Mucosa of descending colon (tissue), 3 donors: Measurements from ENCODE around the gene PRR16. TPM values are rescaled to one million over a fixed set of nuclear protein-coding genes. Genes with fewer than 3 reads are reported as not detected.

Experiments
- ATAC-seq: fragments of 200-7000 bp; cut with Tn5 transposase; one replicate; pipeline ENCODE4 v1.9.1; 2020; ENCODE audit warnings: mild to moderate bottlenecking, moderate library complexity
- DNase-seq, 3 donors: peaks; one replicate each; pipeline ENCODE4 v3.0.0-alpha.2; 2020
- H3K36me3 ChIP-seq: fragments of 200-600 bp; one replicate; pipeline ENCODE4 v1.8.0; 2021; ENCODE audit warnings: low read depth, mild to moderate bottlenecking
- H3K4me1 ChIP-seq: fragments of 200-600 bp; one replicate; pipeline ENCODE4 v1.8.0; 2021; ENCODE audit warnings: low read depth, mild to moderate bottlenecking
- H3K4me3 ChIP-seq: fragments of 200-600 bp; one replicate; pipeline ENCODE4 v1.8.0; 2021; ENCODE audit warnings: mild to moderate bottlenecking
- H3K9me3 ChIP-seq: fragments of 200-600 bp; one replicate; pipeline ENCODE4 v1.8.0; 2021; ENCODE audit warnings: mild to moderate bottlenecking
- CTCF ChIP-seq: fragments of 200-600 bp; IDR thresholded peaks from one replicate; pipeline ENCODE4 v1.8.0; 2022; ENCODE audit warnings: antibody characterized with exemption, mild to moderate bottlenecking
- intact Hi-C, 2 donors: fragments of 100-400 bp; cut with DNase I in 1 of 2; cut with micrococcal nuclease in 1 of 2; formaldehyde crosslinking; loops; one replicate each; pipeline versions ENCODE4 v1.11.0 to v1.11.1; 2022; cut with DNase I, micrococcal nuclease
- total RNA-seq, 3 donors: library from RNA; stranded (reverse); fragmentation: NEBNext Ultra II Directional in 2 of 3; extraction: Animal tissue kit (Norgen Biotek cat#: 25700) in 2 of 3; gene quantifications; one replicate each; pipeline versions ENCODE4 v1.2.1 to v1.2.4, GENCODE V29; 2021 to 2023
- donor health status: DM: no; HTN: no; CAD: no; lungs with moderate emphysema.
- donor health status: DM: no; HTN: no; CAD: no.
- donor health status: DM: no; HTN: yes; CAD: no.

PRR16 gene
- total RNA-seq, 3 donors from 2014 or later: 0.69 to 2.9 (median 1.9) TPM

DNA sequence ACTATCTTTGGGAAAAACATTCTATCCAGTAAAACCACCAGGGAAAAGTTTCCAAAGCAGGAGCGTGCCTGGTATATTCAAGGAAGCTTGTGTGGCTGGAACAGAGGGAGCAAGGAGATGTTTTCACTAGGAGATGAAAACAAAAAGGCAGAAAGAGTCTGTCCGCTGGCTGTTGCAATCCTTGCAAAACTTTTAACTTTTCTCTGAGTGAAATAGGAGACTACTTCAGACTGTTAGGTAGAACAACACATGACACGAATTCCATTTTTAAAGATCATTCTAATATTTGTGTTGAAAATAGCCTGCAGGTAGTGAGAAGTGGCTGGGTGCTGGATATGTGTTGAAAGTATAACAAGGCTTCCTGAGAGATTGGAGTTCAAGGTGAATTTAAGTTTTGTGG lies 69.5 kb downstream of the PRR16 start:
- ATAC-seq: no peak
- no peak overlapping the region for H3K4me3 ChIP-seq
- H3K9me3 ChIP-seq: no peaks in the 10 kb centered on the region
- H3K36me3 ChIP-seq: no peaks in the 10 kb centered on the region
- intact Hi-C loops: no loop called here
- no peak for DNase-seq
- H3K4me1 ChIP-seq: no peaks in the 10 kb centered on the region
- no peak for TF ChIP-seq CTCF

DNA sequence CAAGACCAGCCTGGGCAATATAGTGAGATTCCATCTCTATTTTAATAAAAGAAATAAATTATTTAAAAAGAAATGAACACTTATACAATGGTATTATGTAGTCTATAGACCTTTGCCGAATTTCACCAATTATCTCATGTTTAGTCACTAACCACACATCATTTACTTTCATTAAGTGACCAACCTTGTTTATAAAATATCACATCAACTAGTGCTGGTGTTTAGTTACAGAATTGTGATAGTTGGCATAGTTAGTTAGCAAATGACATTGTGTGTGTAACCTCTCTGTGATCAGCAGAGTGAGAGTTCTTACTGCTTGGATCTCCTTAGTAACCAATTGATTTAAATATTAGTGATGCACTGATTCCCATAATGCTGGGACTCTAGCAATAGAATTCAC lies 71.8 kb downstream of the PRR16 start:
- Histone ChIP-seq H3K4me3 (no peak overlapping the region), H3K4me1 (no peaks in the 10 kb centered on the region), H3K36me3 (no peaks in the 10 kb centered on the region), H3K9me3 (no peaks in the 10 kb centered on the region)
- ATAC-seq (no peak), DNase-seq (no peak)
- no peak for TF ChIP-seq CTCF
- intact Hi-C loops: no loop called here

- Histone ChIP-seq H3K4me3 (no peak overlapping the region), H3K9me3 (no peaks in the 10 kb centered on the region), H3K4me1 (no peaks in the 10 kb centered on the region), H3K36me3 (no peaks in the 10 kb centered on the region)
- TF ChIP-seq CTCF: no peak
- DNase-seq (no peak), ATAC-seq (no peak)
- intact Hi-C loops: no loop called here
These were observed 74.0 kb downstream of the PRR16 start for GRCh38 chr5:120538149-120538548.

GRCh38 chr5:120538644-120539043 lies 74.5 kb downstream of the PRR16 start:
- no peak for DNase-seq
- Histone ChIP-seq H3K36me3 (no peaks in the 10 kb centered on the region), H3K4me1 (no peaks in the 10 kb centered on the region), H3K4me3 (no peak overlapping the region), H3K9me3 (no peaks in the 10 kb centered on the region)
- intact Hi-C loops: no loop called here
- no peak for ATAC-seq
- no peak for TF ChIP-seq CTCF

DNA sequence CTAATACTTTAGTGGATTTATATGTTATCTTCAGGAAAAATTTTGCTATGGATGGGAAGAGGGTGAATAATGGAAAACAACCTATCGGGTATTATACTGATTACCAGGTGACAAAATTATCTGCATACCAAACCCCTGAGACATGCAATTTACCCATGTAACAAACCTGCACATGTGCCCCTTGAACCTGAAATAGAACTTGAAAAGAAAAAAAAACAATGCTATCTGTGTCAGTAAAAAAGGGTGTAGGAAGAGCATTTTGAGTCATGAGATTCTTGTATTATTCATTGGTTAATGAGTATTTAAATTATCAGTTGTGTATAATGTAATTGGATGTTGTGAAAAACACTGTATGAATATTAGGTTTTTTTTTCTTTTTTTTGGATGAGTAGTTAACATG lies 75.4 kb downstream of the PRR16 start:
- Histone ChIP-seq H3K4me3 (no peak overlapping the region), H3K9me3 (no peaks in the 10 kb centered on the region), H3K4me1 (no peaks in the 10 kb centered on the region), H3K36me3 (no peaks in the 10 kb centered on the region)
- ATAC-seq (no peak), DNase-seq (no peak)
- no peak for TF ChIP-seq CTCF
- intact Hi-C loops: no loop called here

DNA sequence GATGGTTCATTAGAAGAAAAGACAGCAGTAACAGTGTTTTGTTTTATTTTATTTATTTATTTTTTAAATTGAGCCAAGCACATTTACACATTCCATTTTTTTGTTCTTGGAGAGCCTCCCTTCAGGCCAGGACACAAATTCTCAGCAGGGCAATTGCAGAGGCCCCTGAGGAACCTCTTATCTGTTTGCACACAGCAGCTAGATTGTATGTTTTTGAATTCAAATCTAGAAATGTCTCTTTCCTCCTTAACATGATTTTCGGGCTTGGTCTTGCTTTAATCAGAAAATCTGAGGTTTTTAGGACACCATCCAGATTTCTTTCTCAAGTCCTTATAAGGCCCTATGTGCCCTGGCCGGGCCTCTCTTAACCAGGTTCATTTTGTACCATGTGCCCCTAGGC lies 76.0 kb downstream of the PRR16 start:
- no peaks in the 10 kb centered on the region for H3K36me3 ChIP-seq
- DNase-seq (no peak), ATAC-seq (no peak)
- intact Hi-C loops: no loop called here
- no peak for TF ChIP-seq CTCF
- H3K4me1 ChIP-seq: no peaks in the 10 kb centered on the region
- H3K4me3 ChIP-seq: no peak overlapping the region
- H3K9me3 ChIP-seq: no peaks in the 10 kb centered on the region
